DND-41 (cell line): ENCODE measurements around the gene MINDY1.

ENCODE experiments used
- ATAC-seq: fragments of 200-7000 bp; cut with Tn5 transposase; 3 replicates; pipeline ENCODE4 v1.9.1; 2021; ENCODE audit warnings: low read depth; ENCODE audit not compliant: insufficient read depth
- DNase-seq: peaks from one replicate; pipeline ENCODE4 v3.0.0-alpha.2; 2020
- H2AFZ ChIP-seq: 2 replicates; pipeline ENCODE4 v1.6.0; 2012; ENCODE audit warnings: low read depth, low read length
- H3K27ac ChIP-seq: 2 replicates; pipeline ENCODE4 v1.5.1; 2012; ENCODE audit warnings: low read length, inconsistent platforms
- H3K27me3 ChIP-seq: fragments of 200-600 bp; sonication (generic); 2 replicates; pipeline ENCODE4 v1.6.0; 2012; ENCODE audit warnings: low read length, mild to moderate bottlenecking, inconsistent platforms; ENCODE audit not compliant: insufficient read depth, poor library complexity
- H3K36me3 ChIP-seq: 2 replicates; pipeline ENCODE4 v1.5.1; 2012; ENCODE audit warnings: low read length, inconsistent platforms; ENCODE audit not compliant: insufficient read depth
- H3K4me1 ChIP-seq: 2 replicates; pipeline ENCODE4 v1.5.1; 2012; ENCODE audit warnings: mild to moderate bottlenecking, low read length; ENCODE audit not compliant: insufficient read depth
- H3K4me2 ChIP-seq: 2 replicates; pipeline ENCODE4 v1.6.0; 2012; ENCODE audit warnings: mild to moderate bottlenecking, moderate library complexity, low read length, inconsistent platforms; ENCODE audit not compliant: insufficient read depth
- H3K4me3 ChIP-seq, 2 experiments: fragments of 200-600 bp in 1 of 2; shearing (Covaris generic) in 1 of 2; 2 replicates each; pipeline ENCODE4 v1.5.1; 2012 to 2016; ENCODE audit warnings: inconsistent platforms in 2 of 2, low read length in 2 of 2, mild to moderate bottlenecking in 2 of 2, low read depth in 1 of 2, moderate library complexity in 1 of 2
- H3K79me2 ChIP-seq: 2 replicates; pipeline ENCODE4 v1.6.0; 2012; ENCODE audit warnings: low read length, inconsistent platforms; ENCODE audit not compliant: insufficient read depth
- H3K9ac ChIP-seq: 2 replicates; pipeline ENCODE4 v1.6.0; 2012; ENCODE audit warnings: low read depth, mild to moderate bottlenecking, inconsistent platforms, low read length, moderate library complexity
- H3K9me3 ChIP-seq: 2 replicates; pipeline ENCODE4 v1.5.1; 2012; ENCODE audit warnings: low read length, moderate library complexity, mild to moderate bottlenecking, inconsistent platforms; ENCODE audit not compliant: insufficient read depth, severe bottlenecking
- H4K20me1 ChIP-seq: 2 replicates; pipeline ENCODE4 v1.6.0; 2012; ENCODE audit warnings: low read length; ENCODE audit not compliant: insufficient read depth
- CTCF ChIP-seq: IDR thresholded peaks from 2 replicates; pipeline ENCODE4 v1.5.1; 2012; ENCODE audit warnings: borderline replicate concordance, low read length, moderate library complexity, mild to moderate bottlenecking; ENCODE audit not compliant: poor library complexity, severe bottlenecking; ENCODE audit errors: extremely low read depth
- EZH2 ChIP-seq: IDR thresholded peaks from 3 replicates; pipeline ENCODE4 v1.6.1; 2012; ENCODE audit warnings: borderline replicate concordance, low read depth, mild to moderate bottlenecking, moderate library complexity, low read length, inconsistent platforms; ENCODE audit not compliant: severe bottlenecking

MINDY1 gene

DNA sequence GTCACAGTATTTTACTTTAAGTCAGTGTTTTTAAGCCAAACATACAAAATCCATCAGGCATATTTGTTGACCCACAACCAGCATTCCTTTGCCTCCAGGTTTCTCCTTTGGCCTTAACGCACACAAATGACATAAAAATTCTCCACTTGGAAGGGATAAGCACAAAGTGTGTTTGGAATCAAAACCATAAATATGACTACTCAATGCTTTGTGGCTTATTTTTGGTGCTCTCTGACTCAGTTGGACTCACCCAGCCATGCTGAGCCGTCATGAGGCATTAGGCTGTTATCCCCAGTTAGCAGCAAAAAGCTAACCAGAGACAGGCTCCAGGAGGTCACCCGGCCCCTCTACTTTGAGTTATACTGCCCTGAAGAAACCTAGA, 2.5 kb upstream of the MINDY1 start:
- Histone ChIP-seq H4K20me1 (no peaks in the 10 kb centered on the region), H3K27ac (peak overlapping the region; percentile 83), H3K4me2 (peak overlapping the region; percentile 67), H3K79me2 (peaks cover 43% of the 10 kb centered on the region), H3K9me3 (no peaks in the 10 kb centered on the region), H3K36me3 (peaks cover 8% of the 10 kb centered on the region; the same call in 1 of the 2 replicates), H3K4me1 (peaks cover 64% of the 10 kb centered on the region), H3K27me3 (no peaks in the 10 kb centered on the region), H3K9ac (peak overlapping the region; percentile 70), H3K4me3 (peak overlapping the region; percentile 40 to 73), H2AFZ (peak overlapping the region; percentile 89)
- no peak for TF ChIP-seq EZH2
- no peak for TF ChIP-seq CTCF
- ATAC-seq (no peak), DNase-seq (no peak)

GRCh38 chr1:151008244-151009205, 1.8 kb upstream of the MINDY1 start, which contains the start of gene PRUNE1:
Gene PRUNE1, plus strand, starts transcription at chr1:151008449. Its CDS starts 184 bp downstream, at chr1:151008633.
- DNase-seq, result peak; percentile 95
- peaks cover 8% of the 10 kb centered on the region; the same call in 1 of the 2 replicates for H3K36me3 ChIP-seq
- H3K27ac ChIP-seq, result peak within 1 kb of the TSS; percentile 83
- H3K9me3 ChIP-seq, result no peaks in the 10 kb centered on the region
- H4K20me1 ChIP-seq, result no peaks in the 10 kb centered on the region
- H3K4me2 ChIP-seq, result peak within 1 kb of the TSS; percentile 67
- peaks cover 40% of the 10 kb centered on the region for H3K79me2 ChIP-seq
- H2AFZ ChIP-seq, result peak within 1 kb of the TSS; percentile 89
- peak within 1 kb of the TSS; percentile 40 to 73 for H3K4me3 ChIP-seq
- TF ChIP-seq EZH2, result no peak
- no peak for TF ChIP-seq CTCF
- peak; percentile 83 for ATAC-seq
- H3K4me1 ChIP-seq, result peaks cover 67% of the 10 kb centered on the region
- H3K27me3 ChIP-seq, result no peaks in the 10 kb centered on the region
- H3K9ac ChIP-seq, result peak within 1 kb of the TSS; percentile 70

DNA sequence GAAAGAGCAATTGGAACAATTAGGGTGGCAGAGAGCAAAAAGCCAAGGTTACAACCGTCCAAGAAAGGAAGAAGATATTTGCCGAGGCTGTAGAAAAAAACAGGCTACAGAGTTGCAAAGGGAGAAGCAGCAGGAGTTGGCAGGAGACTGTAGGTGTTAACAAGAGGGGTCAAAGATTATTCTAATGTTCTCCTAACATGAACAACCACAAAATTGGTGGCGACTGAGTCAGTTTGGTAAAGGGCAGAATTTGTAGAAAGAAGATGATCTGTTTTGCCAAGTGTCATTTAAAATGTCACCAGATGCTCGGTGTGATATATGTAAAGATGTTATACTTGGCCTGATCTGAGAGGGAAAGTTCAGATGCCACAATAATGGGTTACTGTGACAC, 1.1 kb upstream of the MINDY1 start:
- peaks cover 3% of the 10 kb centered on the region; the same call in 1 of the 2 replicates for H3K36me3 ChIP-seq

More for the DNA sequence above, 1.1 kb upstream of the MINDY1 start:
- peak overlapping the region; percentile 67 for H3K4me2 ChIP-seq
- no peaks in the 10 kb centered on the region for H3K9me3 ChIP-seq
- peak overlapping the region; percentile 78 for H3K27ac ChIP-seq
- H3K4me1 ChIP-seq, result peaks cover 74% of the 10 kb centered on the region
- peaks cover 35% of the 10 kb centered on the region for H3K79me2 ChIP-seq
- H4K20me1 ChIP-seq, result no peaks in the 10 kb centered on the region
- DNase-seq (no peak), ATAC-seq (no peak)
- TF ChIP-seq CTCF (no peak), EZH2 (no peak)
- H3K9ac ChIP-seq, result peak overlapping the region; percentile 70
- H3K4me3 ChIP-seq, result peak overlapping the region; percentile 40 to 73; a peak in 3 of 4 replicates
- peak overlapping the region; percentile 75 for H2AFZ ChIP-seq
- H3K27me3 ChIP-seq, result no peaks in the 10 kb centered on the region
